OCI-LY1 (cell line): ENCODE results near the gene TRIP13.

ENCODE experiments used
- EZH2 ChIP-seq: fragments of 200-600 bp; sonication (generic), shearing (Covaris generic); IDR thresholded peaks from 2 replicates; pipeline ENCODE4 v1.8.0; 2017; ENCODE audit warnings: borderline replicate concordance, mixed run types, mild to moderate bottlenecking, antibody characterized with exemption, low read length, moderate library complexity, mixed read lengths
- TF ChIP-seq, protein P1 (sequence below): fragments of 200-600 bp; sonication (generic), shearing (Covaris generic); IDR thresholded peaks from 2 replicates; pipeline ENCODE4 v1.5.1; 2017; ENCODE audit warnings: mild to moderate bottlenecking, antibody characterized with exemption, low read length, moderate library complexity, mixed read lengths

DNA sequence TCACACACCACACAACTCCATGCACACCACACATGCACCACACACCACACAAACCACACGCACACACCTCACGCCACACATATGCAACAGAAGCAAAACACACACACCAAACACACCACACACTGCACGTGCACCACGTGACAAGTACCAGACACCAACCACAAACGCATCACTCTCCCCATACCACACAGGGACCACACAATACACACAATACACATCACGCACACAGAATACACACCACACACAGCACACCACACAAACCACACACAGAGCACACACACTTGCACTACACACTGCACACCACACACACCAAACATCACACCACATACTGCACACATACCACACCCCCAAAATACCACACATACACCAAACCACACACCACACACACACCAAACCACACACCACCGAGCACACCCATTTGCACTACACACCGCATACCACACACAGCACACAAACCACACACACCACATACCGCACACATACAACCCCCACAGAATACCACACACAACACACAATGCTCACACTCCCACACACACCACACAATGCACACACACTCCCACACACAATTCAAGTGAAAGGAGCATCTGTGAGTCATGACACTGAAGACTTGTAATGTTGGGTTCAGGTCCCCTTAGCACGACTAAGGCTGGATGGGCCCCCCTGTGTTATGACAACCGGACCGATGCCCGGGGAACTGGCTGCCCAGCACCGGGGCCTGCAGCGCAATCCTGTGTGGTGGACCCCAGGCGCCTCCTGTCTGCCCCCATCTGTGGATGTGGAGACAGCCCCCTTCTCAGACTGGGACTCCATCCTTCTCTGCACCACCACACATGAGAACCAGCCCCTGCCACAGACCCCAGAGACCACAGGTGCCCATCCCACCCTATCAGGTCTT, 35.9 kb upstream of the TRIP13 start:
- TF ChIP-seq, protein P1, sequence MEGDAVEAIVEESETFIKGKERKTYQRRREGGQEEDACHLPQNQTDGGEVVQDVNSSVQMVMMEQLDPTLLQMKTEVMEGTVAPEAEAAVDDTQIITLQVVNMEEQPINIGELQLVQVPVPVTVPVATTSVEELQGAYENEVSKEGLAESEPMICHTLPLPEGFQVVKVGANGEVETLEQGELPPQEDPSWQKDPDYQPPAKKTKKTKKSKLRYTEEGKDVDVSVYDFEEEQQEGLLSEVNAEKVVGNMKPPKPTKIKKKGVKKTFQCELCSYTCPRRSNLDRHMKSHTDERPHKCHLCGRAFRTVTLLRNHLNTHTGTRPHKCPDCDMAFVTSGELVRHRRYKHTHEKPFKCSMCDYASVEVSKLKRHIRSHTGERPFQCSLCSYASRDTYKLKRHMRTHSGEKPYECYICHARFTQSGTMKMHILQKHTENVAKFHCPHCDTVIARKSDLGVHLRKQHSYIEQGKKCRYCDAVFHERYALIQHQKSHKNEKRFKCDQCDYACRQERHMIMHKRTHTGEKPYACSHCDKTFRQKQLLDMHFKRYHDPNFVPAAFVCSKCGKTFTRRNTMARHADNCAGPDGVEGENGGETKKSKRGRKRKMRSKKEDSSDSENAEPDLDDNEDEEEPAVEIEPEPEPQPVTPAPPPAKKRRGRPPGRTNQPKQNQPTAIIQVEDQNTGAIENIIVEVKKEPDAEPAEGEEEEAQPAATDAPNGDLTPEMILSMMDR, result no peak
- no peak for TF ChIP-seq EZH2
